ENCODE results near the gene FHL5.
"Not testable (repeated sequence)": the region's sequence is repeated elsewhere in the genome, so short reads cannot be mapped to it uniquely, and the experiment has no call there.

The FHL5 gene, protein sequence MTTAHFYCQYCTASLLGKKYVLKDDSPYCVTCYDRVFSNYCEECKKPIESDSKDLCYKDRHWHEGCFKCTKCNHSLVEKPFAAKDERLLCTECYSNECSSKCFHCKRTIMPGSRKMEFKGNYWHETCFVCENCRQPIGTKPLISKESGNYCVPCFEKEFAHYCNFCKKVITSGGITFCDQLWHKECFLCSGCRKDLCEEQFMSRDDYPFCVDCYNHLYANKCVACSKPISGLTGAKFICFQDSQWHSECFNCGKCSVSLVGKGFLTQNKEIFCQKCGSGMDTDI

DNA sequence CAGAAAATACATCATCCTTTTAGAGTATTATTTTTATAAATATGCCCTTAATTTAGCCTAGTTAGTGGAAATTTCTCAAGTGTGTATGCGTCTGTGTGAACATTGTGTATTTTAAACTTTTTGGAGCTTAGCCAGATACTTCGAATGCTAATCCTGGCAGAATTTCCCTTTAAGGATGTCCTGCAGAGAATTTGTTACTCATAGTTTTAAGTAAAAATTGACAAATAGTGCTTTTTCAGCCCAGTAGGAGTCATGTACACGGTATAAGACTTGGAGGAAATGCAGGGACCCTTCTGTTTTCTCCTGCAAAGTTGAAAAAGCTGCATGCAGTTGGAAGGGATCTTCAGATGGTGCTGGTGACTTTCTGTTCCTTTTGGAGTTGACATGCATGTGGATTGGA, at the start of gene FHL5:
FHL5 (plus strand) TSS at position 243 of the 400 bp plus-strand sequence. CDS start 40,486 bp downstream, outside the sequence.
- DNase-seq (ENCODE audit: low read depth): no peak

DNA sequence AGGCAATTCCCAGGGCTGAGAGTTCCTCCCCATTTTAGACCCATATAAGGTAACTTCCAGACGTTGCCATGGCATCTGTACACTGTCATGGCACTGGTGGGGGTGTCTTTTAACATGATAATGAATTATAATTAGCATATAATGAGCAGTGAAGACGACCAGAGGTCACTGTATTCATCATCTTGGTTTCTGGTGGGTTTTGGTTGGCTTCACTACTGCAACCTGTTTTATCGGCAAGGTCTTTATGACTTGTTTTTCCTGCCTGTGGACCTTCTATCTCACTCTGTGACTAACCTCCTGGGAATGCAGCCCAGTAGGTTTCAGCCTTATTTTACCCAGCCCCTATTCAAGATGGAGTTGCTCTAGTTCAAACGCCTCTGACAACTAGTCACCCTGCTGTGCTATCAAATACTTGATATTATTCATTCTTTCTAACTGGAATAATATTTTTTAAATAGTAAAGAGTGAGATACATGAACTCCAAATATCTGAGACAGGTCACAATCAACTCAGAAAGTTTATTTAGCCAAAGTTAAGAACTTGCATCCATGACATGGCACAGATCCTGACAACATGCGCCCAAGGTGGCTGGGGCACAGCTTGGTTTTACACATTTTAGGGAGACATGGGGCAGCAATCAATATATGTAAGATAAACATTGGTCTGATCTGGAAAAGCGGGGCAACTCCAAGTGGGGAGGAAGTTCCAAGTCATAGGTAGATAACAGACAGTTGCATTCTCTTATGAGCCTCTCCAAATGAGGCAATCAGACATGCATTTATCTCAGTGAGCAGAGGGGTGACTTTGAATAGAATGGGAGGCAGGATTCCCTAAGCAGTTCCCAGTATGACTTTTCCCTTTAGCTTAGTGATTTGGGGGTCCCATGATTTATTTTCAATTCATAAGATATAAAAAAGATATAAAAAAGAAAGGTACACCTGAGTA, 42.5 kb upstream of the FHL5 start:
- DNase-seq (ENCODE audit: low read depth): no peak

DNA sequence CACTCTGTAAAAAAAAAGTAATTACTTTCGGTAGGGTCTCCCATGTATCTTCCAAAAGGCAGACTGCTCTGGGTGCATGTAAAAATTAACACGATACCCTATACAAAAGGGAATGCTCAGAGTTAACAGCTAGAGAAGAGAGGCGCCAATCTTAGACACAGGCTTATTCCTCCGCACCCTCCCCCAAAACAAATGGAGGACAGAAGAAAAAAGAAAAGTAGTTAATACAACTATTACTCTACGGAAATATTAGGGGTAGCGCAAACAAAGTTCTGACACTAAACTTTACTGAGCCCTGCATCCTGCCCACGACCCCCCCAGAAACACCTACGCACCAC, 41.7 kb upstream of the FHL5 start:
- no peak for DNase-seq (ENCODE audit: low read depth)

DNA sequence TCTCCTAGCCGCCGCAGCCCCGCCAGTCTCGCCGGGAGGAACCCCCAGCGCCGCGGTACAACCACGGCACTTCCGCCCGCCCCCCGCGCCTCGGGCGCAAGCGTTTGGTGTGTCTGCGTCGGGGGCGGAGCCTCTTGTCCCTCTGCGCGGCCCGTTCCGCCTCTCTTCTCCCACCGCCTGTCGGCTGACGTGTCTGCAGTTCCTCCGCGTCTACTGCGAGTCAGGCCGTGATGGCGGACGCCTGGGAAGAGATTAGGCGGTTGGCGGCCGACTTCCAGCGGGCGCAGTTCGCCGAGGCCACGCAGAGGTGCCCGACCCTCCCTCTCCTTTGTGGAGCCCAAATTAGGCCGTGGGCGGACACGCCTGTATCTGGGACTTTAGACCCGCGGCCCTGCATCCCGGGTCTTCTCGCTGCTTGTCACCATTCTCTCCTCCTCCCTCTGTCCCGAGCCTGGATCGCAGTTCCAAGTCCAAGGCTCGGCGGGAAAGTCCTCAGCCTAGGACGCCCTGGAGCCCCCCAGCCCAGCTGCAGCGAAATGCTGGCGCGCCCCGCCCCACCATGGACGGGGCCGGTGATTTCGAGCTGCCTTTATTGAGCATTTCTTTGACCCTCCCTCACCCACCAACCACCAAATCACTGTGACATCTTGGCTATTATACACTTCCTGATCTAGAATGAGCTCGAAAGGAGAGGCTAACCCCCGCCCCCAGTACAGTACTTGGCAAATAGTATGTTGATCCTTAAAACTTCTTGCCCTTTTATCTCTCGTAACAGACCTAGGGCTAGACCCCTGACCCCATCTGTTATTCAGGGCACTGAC, 41.1 kb upstream of the FHL5 start, which contains the start of gene UFL1:
UFL1 (plus strand) TSS at position 163 of the 821 bp plus-strand sequence; CDS start at position 231, 68 bp downstream.
- peak; percentile 68 for DNase-seq (ENCODE audit: low read depth)

DNA sequence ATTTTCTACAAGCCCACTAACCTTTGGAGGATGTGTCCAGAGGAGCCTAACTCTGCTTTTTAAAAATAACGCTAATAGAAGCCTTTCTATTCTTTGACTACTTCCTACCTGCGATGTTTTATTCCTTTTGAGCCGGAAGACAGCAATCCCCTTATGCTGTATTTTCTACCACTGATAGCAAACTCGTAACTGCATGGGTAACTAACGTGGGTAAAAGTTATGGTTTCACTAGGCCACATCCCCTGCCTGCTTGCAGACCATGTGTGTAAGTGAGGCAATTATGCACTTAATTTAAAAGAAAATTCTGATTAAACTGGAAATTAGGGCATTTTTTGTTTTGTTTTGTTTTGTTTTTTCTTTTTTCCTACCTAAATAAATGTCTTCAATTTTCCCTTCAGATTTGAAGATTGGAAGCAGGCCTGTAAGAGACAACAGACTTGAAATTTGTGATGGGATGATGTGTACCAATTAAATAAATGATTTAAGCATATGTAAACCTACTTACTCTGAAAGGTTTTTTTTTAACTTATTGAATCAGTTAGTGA, 40.4 kb upstream of the FHL5 start:
- no peak for DNase-seq (ENCODE audit: low read depth)

DNA sequence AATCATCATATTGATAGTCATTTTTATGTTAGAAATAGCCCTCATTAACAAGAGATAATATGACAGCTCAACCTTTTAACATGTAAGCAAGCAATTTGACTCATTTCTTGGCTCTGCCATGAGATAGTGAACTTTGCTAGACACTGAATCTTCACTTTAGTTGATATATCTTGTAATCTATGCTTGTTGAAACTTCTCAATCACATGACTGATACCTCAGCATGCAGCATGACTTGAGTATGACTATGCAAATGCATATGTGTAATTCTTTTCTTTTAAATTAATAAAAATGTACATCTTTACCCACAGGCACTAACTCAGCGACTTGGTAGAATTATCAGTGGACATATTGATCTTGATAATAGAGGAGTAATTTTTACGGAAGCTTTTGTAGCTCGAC, 34.7 kb upstream of the FHL5 start:
- DNase-seq (ENCODE audit: low read depth): no peak

DNA sequence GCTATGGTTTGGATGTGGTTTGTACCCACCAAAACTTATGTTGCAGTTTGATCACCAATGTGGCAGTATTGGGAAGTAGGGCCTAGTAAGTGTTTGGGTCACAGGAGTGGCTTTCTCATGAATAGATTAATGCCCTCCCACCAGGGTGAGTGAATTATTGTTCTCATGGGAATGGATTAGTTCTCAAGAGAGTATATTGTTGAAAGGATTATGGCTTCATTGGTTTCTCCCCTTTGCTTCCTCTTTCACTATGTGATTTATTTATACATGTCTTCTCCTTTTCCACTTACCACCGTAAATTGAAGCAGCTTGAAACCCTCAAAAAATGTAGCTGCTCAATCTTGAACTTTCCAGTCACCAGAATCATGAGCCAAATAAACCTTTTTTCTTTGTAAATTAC, 30.5 kb upstream of the FHL5 start:
- no peak for DNase-seq (ENCODE audit: low read depth)

DNA sequence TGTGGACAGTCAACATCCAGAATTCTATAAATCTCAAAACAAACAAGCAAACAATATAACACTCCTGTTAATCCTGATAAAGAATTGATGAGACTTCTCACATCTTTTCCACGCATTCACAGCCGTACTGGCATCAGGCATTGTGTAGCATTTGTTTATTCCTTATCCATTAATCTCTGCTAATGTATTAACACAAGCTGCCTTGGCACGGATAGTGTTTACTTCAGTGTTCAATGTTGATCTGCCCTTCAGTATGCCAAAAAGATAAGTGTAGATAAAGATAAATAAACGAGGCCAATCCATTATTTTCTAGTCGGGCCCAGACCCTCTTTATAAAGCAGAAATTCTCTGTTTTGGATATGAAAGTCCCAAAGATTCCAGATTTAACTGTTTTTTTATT, 25.2 kb upstream of the FHL5 start:
- DNase-seq (ENCODE audit: low read depth): no peak

DNA sequence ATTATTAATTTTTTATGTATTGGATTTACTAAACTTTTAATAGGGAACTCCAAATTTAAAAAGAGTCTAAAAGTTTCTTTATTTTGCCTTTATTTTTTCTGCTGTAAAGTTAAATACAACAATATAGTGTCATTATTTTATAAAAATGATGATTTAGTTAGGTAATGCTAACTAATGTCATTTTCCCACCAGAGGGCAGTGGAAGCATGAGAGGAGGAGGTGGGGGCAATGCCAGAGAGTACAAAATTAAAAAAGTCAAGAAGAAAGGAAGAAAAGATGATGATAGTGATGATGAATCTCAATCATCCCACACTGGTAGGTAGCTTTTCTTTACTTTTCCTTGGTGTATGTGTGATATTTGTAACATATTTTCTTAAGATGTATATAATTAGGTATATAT, 20.2 kb upstream of the FHL5 start:
- DNase-seq (ENCODE audit: low read depth): no peak

DNA sequence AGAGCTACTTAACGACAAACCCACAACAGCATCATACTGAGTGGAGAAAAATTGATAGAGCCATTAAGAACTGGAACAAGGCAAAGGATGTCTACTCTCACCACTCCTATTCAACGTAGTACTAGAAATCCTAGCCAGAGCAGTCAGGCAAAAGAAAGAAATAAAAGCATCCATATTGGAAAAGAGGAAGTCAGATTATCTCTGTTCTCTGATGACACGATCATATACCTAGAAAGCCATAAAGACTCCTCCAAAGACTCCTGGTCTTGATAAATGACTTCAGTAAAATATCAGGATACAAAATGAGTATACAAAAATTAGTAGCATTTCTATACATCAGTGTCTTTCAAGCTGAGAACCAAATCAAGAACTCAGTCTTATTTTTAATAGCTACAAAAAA, 17.0 kb upstream of the FHL5 start:
- no peak for DNase-seq (ENCODE audit: low read depth)

DNA sequence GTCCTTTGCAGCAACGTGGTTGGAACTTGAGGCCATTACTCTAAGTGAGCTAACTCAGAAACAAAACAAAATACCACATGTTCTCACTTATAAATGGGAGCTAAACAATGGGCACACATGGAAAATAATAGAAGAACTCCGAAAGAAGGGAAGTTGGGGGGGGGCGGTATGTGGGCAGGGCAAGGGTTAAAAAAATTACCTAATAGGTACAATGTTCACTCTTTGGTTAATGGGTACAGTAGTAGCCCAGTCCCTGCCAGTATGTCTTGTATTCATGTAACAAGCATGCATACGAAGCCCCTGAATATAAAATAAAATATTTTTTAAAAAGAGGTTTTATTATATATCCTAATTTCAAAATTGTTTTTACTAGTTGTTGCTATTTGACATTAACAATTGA, 15.3 kb upstream of the FHL5 start:
- no peak for DNase-seq (ENCODE audit: low read depth)

DNA sequence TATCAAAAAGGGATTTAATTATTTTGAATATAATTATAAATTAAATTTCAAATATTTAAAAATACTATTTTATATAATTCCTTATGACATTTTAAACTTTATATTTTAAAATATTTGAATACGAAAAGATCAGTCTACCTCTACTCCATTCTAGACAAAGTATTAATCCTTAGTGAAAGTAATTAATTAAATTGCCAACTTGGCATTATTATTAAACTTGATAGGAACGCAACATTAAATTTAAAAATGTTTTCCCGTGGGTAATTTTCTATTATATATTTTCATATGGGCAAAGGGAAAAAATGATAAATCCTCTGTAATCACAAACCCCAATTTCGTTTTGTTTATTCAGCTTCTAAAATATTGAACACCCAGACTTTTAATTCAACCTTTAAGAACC, 8.4 kb upstream of the FHL5 start:
- DNase-seq (ENCODE audit: low read depth): no peak

DNA sequence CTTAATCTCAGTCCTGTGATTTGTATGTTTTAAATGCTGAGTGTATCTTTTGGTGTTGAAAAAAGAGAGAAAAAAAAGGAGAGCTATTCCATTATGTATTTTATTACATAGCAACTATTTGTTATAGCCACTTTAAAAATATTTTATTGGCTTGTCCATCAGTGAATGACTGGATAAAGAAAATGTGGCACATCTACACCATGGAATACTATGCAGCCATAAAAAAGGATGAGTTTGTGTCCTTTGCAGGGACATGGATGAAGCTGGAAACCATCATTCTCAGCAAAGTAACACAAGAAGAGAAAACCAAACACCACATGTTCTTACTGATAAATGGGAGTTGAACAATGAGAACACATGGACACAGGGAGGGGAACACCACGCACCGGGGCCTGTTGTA, 3.2 kb upstream of the FHL5 start:
- DNase-seq (ENCODE audit: low read depth): not testable (repeated sequence)

DNA sequence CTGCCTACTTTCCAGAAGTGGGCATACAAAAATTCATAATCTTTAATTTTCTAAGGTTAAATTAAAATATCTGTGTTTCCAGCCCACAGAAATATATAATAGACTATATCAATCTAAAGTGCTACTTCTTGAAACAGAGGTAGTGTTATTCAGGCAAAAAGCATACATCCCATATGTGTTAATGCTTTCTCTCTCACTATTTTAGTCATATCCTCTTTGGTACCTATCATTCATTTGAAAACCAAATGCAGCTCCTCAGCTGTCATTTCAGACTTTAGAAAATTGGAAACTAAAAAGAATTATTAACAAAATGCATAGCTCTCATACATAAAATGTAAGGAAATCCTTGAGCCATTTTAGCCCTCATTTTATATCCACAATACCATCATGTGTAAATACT, 925 bp downstream of the FHL5 start:
- no peak for DNase-seq (ENCODE audit: low read depth)

DNA sequence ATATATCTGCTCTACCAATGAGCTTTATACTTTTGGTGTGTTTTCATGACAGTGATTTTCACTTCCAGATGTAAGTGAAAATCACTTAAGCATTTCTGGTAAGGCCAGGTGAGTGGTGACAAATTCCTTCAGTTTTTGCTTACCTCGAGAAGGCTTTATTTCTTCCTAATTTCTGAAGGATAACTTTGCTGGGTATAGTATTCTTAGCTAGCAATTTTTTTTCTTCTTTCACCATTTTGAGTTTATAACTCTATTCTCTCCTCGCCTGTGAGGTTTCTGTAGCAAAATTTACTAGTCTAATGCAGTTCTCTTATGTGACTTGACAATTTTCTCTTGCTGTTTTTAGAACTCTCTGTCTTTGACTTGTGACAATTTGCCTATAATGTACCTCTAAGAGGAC, 7.1 kb downstream of the FHL5 start:
- no peak for DNase-seq (ENCODE audit: low read depth)

DNA sequence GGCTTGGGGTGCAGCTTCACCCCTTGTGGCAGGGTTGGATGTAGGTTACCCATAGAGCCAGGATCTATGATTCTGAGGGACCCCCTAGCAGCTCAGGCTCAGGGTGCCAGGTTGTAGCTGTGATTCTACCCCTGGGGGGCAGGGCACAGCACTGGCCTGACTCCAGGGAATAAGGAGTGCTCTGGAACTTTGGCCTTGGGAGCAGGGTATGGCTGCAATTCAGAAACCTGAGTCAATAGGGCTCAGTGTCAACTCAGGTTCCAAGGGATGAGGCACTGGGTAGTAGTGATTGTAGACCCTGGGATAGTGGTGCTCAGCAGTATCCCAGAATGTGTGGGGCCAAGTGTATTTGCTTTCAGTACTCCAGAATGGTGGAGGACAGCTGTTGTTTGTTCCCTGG, 8.6 kb downstream of the FHL5 start:
- no peak for DNase-seq (ENCODE audit: low read depth)

DNA sequence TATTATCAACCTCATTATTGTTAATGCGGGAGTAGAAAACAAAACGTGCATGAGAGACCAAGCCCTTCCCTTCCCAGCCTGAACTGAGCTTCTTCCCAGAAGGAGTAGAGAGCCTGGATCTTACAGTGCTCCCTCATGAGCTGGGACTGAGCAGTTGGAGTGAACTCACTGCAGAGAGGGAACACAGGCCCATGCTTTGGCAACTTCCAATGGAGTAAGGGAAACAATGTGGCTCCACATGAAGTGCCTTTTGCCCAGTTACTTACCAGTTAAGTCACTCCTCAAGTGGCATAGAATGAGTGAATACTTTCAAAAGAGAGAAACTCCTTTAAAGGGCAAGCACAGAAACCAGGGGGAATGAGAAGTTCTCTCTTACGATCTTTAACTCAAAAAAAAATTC, 12.4 kb downstream of the FHL5 start:
- DNase-seq (ENCODE audit: low read depth): no peak

DNA sequence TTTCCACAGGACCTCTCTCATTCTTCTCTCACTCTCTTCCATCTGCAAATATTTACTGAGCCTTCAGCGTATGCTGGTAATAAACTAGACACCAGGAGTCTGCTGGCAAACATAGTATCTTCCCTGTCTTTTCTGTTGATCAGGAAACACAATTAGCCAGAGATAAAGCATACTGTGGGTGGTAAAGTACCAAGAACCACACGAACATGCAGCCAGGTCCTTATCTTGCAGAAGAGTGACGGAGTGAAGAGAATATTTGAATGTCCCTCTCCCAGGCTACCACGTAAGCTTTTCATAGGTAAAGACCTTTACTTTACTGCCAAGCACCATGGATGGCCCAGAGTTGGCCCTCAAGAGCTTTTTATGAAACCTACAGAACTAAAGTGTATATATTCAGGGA, 13.3 kb downstream of the FHL5 start:
- no peak for DNase-seq (ENCODE audit: low read depth)

DNA sequence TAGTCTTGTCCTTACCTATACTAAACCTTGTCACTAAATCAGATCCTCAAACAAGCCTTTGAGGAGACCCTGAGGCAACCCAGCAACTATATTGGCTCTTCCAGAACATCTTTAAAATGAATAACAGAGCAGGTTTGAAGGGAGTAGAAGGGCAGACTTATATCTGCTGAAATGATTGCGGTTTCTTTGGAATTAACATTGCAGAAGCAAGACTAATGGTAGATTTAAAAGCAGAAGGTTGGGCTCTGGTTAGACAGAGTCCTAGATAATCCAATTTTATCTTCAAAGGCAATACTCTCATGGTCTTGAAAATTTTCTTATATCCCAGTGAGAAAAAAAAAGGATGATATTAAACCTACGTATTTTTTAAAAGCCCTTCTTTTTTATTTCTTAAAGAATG, 19.1 kb downstream of the FHL5 start:
- DNase-seq (ENCODE audit: low read depth): no peak

DNA sequence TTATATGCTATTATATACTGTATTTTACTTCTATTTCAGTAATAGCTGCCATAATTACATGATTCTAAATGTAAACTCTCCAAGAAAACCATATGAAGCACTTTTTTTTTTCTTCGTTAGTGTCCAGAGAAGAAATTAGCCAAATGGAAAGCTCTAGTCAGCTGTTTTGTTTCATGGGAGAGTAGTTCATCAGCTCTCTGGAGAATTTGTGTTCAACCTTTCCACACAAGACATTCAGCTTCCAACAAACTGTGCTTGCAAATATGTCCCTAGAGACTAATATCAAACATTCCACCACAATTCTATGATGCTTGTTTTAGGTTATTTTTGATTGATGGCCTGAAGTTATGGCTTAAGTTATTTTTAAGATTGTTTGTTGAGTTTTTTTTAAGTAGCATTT, 19.5 kb downstream of the FHL5 start:
- DNase-seq (ENCODE audit: low read depth): no peak

DNA sequence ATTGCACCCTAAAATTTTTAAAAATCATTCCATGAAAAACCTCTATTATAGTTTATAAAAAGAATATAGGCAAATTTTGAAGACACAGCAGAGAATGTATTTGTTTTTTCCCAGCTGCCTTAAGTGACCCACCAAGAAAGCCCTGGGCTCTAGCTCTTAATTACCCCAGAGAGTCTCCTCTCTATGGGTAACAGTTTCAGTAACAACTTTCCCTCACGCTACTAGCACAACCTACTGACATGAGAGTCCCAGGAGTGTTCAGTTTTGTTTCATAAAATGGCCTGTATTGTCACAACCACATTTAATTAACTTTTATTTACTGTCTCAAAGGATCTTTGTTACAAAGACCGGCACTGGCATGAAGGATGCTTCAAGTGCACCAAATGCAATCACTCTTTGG, 41.5 kb downstream of the FHL5 start:
- DNase-seq (ENCODE audit: low read depth): no peak

DNA sequence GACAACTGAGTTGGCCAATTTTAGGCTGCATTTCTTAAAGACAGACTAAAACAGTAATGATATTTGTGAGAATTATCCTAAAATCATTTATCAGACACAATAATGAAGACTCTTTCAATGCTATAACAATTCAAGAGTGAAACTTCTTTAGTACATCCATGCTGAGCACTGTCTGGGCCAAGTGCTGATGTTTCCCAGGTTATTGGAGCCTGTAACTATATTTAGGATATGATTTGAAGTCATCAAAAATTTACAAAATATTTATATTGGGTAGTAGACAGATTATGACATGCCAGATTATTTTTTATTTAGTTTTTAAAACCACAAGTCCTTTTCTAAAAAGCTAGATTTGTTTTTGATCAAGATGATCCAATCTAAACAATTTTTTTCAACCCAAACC, 45.1 kb downstream of the FHL5 start:
- no peak for DNase-seq (ENCODE audit: low read depth)

All from HS-5 (cell line).